Transverse colon (tissue), 4 donors: ENCODE results near the gene TWNK. TPM values are rescaled to one million over a fixed set of nuclear protein-coding genes. Genes with fewer than 3 reads are reported as not detected.
A peak's percentile ranks its signal among the peaks of the same experiment; 100 is the strongest.

Source experiments
- DNase-seq: peaks from one replicate; pipeline ENCODE4 v3.0.0-alpha.2; 2019
- H3K27ac ChIP-seq, 4 donors: fragments of 200-600 bp; sonication (generic); 2 replicates each; pipeline ENCODE4 v1.5.1; 2016 to 2018; ENCODE audit warnings: inconsistent platforms in 4 of 4
- H3K27me3 ChIP-seq: fragments of 200-600 bp; sonication (generic); 2 replicates; pipeline ENCODE4 v1.5.1; 2017; ENCODE audit warnings: inconsistent platforms
- H3K36me3 ChIP-seq, 4 donors: fragments of 200-600 bp; sonication (generic); 2 replicates each; pipeline ENCODE4 v1.5.1; 2017 to 2019; ENCODE audit warnings: inconsistent platforms in 4 of 4
- H3K4me1 ChIP-seq, 4 donors: fragments of 200-600 bp; sonication (generic); 2 replicates each; pipeline ENCODE4 v1.5.1; 2017 to 2020; ENCODE audit warnings: inconsistent platforms in 4 of 4
- H3K4me3 ChIP-seq, 4 donors: fragments of 200-600 bp; sonication (generic); 1 replicate in 1 of 4; 2 replicates in 3 of 4; pipeline versions ENCODE4 v1.5.1 to v1.6.1; 2017 to 2019; ENCODE audit warnings: inconsistent platforms in 4 of 4
- H3K9me3 ChIP-seq, 2 donors: fragments of 200-600 bp; sonication (generic); 2 replicates each; pipeline ENCODE4 v1.5.1; 2017 to 2019; ENCODE audit warnings: inconsistent platforms in 2 of 2
- EP300 ChIP-seq: sonication (generic); formaldehyde crosslinking; IDR thresholded peaks from one replicate; pipeline ENCODE4 v1.6.1; 2017; ENCODE audit warnings: antibody characterized with exemption, low read depth
- POLR2A ChIP-seq: fragments of 450-650 bp; IDR thresholded peaks from one replicate; pipeline ENCODE4 v1.6.1; 2016; ENCODE audit warnings: antibody characterized with exemption, mild to moderate bottlenecking, moderate library complexity
- POLR2AphosphoS5 ChIP-seq, 3 donors: sonication (generic); formaldehyde crosslinking; IDR thresholded peaks; one replicate each; pipeline ENCODE4 v1.6.1; 2016; ENCODE audit warnings: antibody characterized with exemption in 3 of 3
- WGBS, 2 donors: methylation state at CpG; one replicate each; pipeline ENCODE4 v1.1.5; 2018; ENCODE audit warnings: low coverage in 1 of 2; 5-methylcytosine and 5-hydroxymethylcytosine counted together
- in situ Hi-C, 4 donors: fragments of 200-750 bp; cut with MboI; loops; one replicate each; pipeline versions ENCODE4 v1.15.0 to v1.15.1; 2017; ENCODE audit warnings: low sequenced_read_pairs in 3 of 4, low pct_ligation_motif_present in 1 of 4, low pct_unique_long_range_greater_than_20kb in 1 of 4
- intact Hi-C: fragments of 100-400 bp; cut with DNase I; formaldehyde crosslinking; loops from one replicate; pipeline ENCODE4 v1.15.1; 2023; ENCODE audit warnings: low total_unique reads
- total RNA-seq, 4 donors: library from RNA; depleted of rRNA; stranded (reverse); fragments of >200 nt; gene quantifications; one replicate each; pipeline ENCODE4 v1.1.0, GENCODE V29; 2016
- TF ChIP-seq, protein P1 (sequence below), 5 experiments: fragments of 200-600 bp in 3 of 5; fragments of 450-650 bp in 2 of 5; sonication (generic) in 3 of 5; IDR thresholded peaks; 1 replicate in 2 of 5; 2 replicates in 3 of 5; pipeline ENCODE4 v1.5.1; 2016 to 2017; ENCODE audit warnings: antibody characterized with exemption in 5 of 5, inconsistent platforms in 3 of 5, mild to moderate bottlenecking in 2 of 5, moderate library complexity in 1 of 5

TWNK gene
- total RNA-seq, 4 donors from 2014 or later: 1.1 to 12.7 (median 3.3) TPM

DNA sequence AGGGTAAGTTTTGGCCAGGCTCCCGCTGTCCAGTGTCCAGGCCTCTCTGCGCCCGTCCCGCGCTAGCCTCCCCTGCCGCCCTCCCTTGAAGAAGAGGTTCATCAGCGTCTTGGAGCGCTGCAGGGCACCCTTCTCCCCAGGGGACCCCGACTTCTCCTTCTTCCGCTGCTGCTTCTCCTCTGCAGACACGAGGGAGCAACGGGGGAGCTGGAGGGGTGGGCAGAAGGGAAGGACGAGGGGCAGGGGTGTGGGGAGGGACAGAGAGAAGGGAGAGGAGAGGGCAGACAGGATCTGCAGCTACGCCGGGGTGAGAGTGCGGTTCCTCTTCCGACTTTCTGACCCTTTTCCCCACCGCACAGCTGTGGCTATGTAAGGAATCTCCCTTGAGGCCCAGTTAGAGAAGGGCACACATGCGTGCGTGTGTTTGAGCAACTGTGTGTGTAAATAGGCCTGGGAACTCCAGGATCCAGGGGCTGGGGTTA is 30.8 kb downstream of the TWNK start:
- TF ChIP-seq POLR2A (no peak), EP300 (no peak), POLR2AphosphoS5 (IDR thresholded peaks at IDR 0.05) (no peak)
- TF ChIP-seq, protein P1, sequence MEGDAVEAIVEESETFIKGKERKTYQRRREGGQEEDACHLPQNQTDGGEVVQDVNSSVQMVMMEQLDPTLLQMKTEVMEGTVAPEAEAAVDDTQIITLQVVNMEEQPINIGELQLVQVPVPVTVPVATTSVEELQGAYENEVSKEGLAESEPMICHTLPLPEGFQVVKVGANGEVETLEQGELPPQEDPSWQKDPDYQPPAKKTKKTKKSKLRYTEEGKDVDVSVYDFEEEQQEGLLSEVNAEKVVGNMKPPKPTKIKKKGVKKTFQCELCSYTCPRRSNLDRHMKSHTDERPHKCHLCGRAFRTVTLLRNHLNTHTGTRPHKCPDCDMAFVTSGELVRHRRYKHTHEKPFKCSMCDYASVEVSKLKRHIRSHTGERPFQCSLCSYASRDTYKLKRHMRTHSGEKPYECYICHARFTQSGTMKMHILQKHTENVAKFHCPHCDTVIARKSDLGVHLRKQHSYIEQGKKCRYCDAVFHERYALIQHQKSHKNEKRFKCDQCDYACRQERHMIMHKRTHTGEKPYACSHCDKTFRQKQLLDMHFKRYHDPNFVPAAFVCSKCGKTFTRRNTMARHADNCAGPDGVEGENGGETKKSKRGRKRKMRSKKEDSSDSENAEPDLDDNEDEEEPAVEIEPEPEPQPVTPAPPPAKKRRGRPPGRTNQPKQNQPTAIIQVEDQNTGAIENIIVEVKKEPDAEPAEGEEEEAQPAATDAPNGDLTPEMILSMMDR (IDR thresholded peaks at IDR 0.05): no peak
- intact Hi-C loops: loop anchor here (5.0 to 10.0 kb wide), 2 partner anchors 53 to 289 kb away; partner anchors contain the start of gene SEMA4G
- Histone ChIP-seq H3K27ac (no peak overlapping the region), H3K4me1 (peaks cover 0 to 17% (median 8%) of the 10 kb centered on the region in 4 donors), H3K27me3 (peaks cover 27% of the 10 kb centered on the region), H3K4me3 (no peak overlapping the region), H3K9me3 (no peaks in the 10 kb centered on the region), H3K36me3 (no peaks in the 10 kb centered on the region)
- DNase-seq: no peak
- in situ Hi-C loops: no loop called here
- WGBS, 2 donors: 55% methylated on average over 7 to 20 of the region's 20 CpGs

DNA sequence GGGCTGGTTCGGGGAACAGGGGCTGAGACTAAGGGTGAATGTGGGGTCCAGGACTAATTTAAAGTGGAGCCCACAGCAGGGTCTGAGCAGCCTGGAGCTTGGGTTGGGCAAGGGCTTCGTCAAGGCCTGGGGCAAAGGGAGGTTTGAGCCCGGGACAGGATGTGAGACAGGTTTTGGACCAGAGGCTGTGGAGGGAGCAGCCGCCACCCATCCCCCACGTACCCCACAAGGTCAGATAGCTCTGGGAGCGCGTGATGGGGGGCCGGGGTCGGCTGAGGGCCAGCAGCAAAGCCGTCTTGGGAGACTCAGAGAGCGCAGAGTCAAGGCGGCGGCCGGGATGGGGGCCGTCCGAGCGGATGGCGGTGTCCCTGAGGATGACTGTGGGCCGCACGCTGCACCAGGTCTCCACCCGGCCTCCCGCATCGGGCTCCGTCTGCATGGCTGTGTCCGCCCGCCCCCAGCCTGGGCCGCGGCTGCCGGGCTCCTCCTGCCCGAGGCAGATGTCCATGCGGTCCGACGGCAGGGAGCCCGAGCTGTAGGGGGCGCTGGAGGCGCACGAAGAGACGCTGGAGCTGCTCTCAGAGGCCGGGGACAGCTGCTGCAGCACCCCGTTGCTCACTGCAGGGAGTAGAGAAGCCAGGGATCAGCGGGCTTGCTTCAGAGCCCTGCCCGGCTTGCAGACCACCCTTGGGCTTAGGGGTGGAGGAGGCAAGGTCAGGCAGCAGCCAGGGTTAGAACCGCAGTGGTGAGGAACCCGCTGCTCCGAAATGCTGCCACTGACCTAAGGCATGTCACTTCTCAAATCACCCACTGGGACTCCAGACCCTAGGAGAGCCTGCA is 31.5 kb downstream of the TWNK start:
- Histone ChIP-seq H3K4me3 (no peak overlapping the region), H3K27me3 (peaks cover 27% of the 10 kb centered on the region)
- peak; percentile 88 for DNase-seq

DNA sequence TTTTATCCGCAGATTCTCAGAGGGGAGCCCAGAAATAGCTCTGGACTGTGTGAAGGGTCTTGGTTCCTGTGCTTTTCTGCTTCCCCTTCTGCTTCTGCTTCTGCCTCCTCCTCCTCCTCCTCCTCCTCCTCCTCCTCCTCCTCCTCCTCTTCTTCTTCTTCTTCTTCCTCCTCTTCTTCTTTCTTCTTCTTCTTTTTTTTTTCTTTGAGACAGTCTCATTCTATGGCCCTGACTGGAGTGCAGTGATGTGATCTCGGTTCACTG is 32.0 kb downstream of the TWNK start:
- in situ Hi-C loops: no loop called here
- 45% methylated on average over 2 of the region's 2 CpGs; no CpG with 5 or more reads in 1 of the 2 donors for WGBS, 2 donors
- intact Hi-C loops: loop anchor here (5.0 to 10.0 kb wide), 2 partner anchors 55 to 288 kb away; partner anchors contain the start of gene SEMA4G
- no peak overlapping the region for H3K4me3 ChIP-seq
- no peak overlapping the region for H3K27ac ChIP-seq
- H3K9me3 ChIP-seq: no peaks in the 10 kb centered on the region
- peaks cover 27% of the 10 kb centered on the region for H3K27me3 ChIP-seq
- no peak for DNase-seq
- H3K36me3 ChIP-seq: no peaks in the 10 kb centered on the region
- TF ChIP-seq POLR2A (no peak), EP300 (no peak)
- TF ChIP-seq, protein P1 (IDR thresholded peaks at IDR 0.05): no peak
- H3K4me1 ChIP-seq: peaks cover 0 to 8% (median 5%) of the 10 kb centered on the region in 4 donors

More for the DNA sequence above, 31.5 kb downstream of the TWNK start:
- Histone ChIP-seq H3K36me3 (no peaks in the 10 kb centered on the region), H3K27ac (no peak overlapping the region), H3K9me3 (no peaks in the 10 kb centered on the region), H3K4me1 (peaks cover 0 to 13% (median 5%) of the 10 kb centered on the region in 4 donors)
- intact Hi-C loops: loop anchor here (5.0 to 10.0 kb wide), 2 partner anchors 54 to 288 kb away; partner anchors contain the start of gene SEMA4G
- in situ Hi-C loops: no loop called here
- 24% methylated on average over 45 of the region's 45 CpGs; no CpG with 5 or more reads in 1 of the 2 donors for WGBS, 2 donors
- TF ChIP-seq, protein P1 (IDR thresholded peaks at IDR 0.05): peak; percentile 58 to 79 (median 68)
- no peak for TF ChIP-seq POLR2A

DNA sequence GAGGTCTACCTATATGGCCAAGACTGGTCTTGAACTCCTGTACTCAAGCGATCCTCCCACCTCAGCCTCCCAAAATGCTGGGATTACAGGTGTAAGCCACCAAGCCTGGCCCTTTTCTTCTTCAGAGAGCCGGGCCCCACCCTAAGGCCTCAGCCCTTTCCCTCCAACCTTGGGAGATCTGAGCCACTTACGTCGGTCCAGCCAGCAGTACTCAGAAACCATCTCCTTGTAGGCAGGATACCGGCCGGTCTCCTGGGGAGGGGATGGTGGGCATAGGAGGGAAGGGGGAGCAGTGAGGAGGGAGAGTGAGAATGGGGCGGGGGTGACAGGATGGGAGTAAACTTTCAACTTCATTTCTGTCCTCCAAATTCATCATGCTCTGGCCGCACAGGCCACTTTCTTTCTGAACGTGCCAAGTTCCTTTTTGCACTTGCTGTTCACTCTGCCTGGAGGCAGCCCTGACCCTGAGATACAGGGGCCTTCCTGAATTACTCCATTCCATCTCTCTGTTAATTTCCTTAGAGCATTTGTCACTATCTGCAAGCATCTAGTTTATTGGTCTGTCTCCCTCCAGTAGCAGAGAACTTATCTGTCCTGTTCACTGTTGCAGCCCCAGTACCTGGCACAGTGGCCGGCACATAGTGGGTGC is 33.2 kb downstream of the TWNK start:
- H3K4me1 ChIP-seq: peaks cover 0 to 7% (median 5%) of the 10 kb centered on the region in 4 donors
- no peak overlapping the region for H3K4me3 ChIP-seq
- TF ChIP-seq, protein P1 (IDR thresholded peaks at IDR 0.05): no peak
- TF ChIP-seq POLR2AphosphoS5 (IDR thresholded peaks at IDR 0.05) (no peak), POLR2A (no peak), EP300 (no peak)
- H3K27me3 ChIP-seq: peaks cover 24% of the 10 kb centered on the region
- H3K27ac ChIP-seq: no peak overlapping the region
- intact Hi-C loops: no loop called here
- 73 to 85% methylated on average over 2 to 10 of the region's 10 CpGs for WGBS, 2 donors
- H3K9me3 ChIP-seq: no peaks in the 10 kb centered on the region
- DNase-seq: no peak
- H3K36me3 ChIP-seq: no peaks in the 10 kb centered on the region
- in situ Hi-C loops: no loop called here
